ENCODE data around the gene TMCO4. TPM values are rescaled to one million over a fixed set of nuclear protein-coding genes. Genes with fewer than 3 reads are reported as not detected.

Gene TMCO4
- total and polyA plus RNA-seq, 2 of the 8 experiments (the other 6 are each of a cell fraction or from before 2014, with no cell fraction given) = 3.0 to 3.1 TPM

DNA sequence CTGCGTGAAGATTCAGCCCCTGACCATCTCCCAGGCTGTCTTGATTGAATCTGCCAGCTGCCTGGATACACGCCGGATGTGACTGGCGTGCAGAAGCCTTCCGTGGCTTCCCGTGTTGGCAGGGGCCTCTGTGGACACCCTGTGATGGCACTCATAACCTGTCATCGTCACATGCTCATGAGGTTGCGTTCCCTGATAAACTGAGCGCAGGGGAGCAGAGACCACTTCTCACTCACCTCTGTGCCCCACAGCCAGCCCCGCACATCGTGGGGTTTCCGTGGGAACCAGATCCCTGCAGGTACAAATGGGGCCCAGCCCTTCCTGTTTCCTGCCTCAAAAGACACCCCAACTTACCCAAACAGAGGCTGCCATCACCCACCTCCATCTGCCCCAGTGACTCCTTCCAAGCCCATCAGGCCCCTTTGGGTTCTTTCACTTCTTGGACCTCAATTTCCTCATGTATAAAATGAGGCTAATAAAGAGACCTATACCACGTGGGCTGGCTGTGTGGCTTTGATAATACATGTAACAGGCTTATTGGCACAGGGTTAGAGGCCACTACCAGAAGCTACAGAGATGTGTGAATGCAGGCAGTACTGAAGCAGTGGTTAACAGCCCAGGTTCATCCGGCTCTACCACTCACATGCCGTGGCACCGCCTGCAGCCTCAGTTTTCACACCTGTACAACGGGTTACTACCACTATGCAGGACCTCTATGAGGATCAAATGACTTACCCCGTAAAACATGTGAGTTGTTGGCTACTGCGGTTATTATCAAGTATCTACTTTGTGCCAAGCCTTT lies 111.5 kb downstream of the TMCO4 start:
- Histone ChIP-seq H3K56ac (replicated peaks; ENCODE audit: insufficient read length, low read depth, low read length) (no peak overlapping the region), H3K4me1 (replicated peaks in 1 of 4; ENCODE audit: control insufficient read depth in 3 of 4, insufficient read depth in 4 of 4, low read length in 3 of 4) (peaks cover 3 to 13% (median 10%) of the 10 kb centered on the region in 4 experiments), H2BK5ac (ENCODE audit: low read depth, low read length) (no peak overlapping the region), H3K36me3 (ENCODE audit: control insufficient read depth in 2 of 4, insufficient read depth in 4 of 4, low read length in 3 of 4) (no peaks in the 10 kb centered on the region), H2BK15ac (ENCODE audit: low read length) (no peak overlapping the region), H4K91ac (replicated peaks; ENCODE audit: insufficient read length, low read length) (no peak overlapping the region), H3K27me3 (replicated peaks in 1 of 4; ENCODE audit: control insufficient read depth in 3 of 4, extremely low read depth in 1 of 4, insufficient read depth in 3 of 4, low read length in 3 of 4) (no peaks in the 10 kb centered on the region), H3K79me1 (ENCODE audit: low read depth, low read length) (no peaks in the 10 kb centered on the region), H3K27ac (ENCODE audit: low read depth, low read length) (no peak overlapping the region), H3K79me2 (ENCODE audit: control insufficient read depth in 1 of 2, insufficient read depth in 2 of 2, low read length in 2 of 2) (no peaks in the 10 kb centered on the region), H2BK120ac (replicated peaks; ENCODE audit: low read depth, low read length) (no peak overlapping the region), H3K4me3 (ENCODE audit: extremely low read depth in 1 of 4, insufficient read depth in 2 of 4, low read depth in 3 of 4, low read length in 4 of 4) (no peak overlapping the region), H3K14ac (ENCODE audit: insufficient read length) (no peak overlapping the region), H2AK5ac (ENCODE audit: low read depth, low read length) (no peak overlapping the region), H3K9me3 (ENCODE audit: insufficient read depth in 2 of 2, low read depth in 1 of 2, low read length in 1 of 2) (no peaks in the 10 kb centered on the region), H4K5ac (ENCODE audit: insufficient read length, low read depth, low read length) (no peak overlapping the region), H4K20me1 (replicated peaks in 1 of 2; ENCODE audit: control insufficient read depth in 1 of 2, insufficient read depth in 2 of 2, low read length in 2 of 2) (no peaks in the 10 kb centered on the region), H2BK20ac (ENCODE audit: low read length) (no peak overlapping the region; the same call in 1 of the 2 replicates), H3K23me2 (ENCODE audit: low read depth, low read length) (no peaks in the 10 kb centered on the region), H4K8ac (ENCODE audit: extremely low read depth, insufficient read depth, low read length) (no peak overlapping the region; the same call in 1 of the 2 replicates), H2BK12ac (ENCODE audit: low read depth, low read length) (no peak overlapping the region), H3K9ac (replicated peaks in 1 of 4; ENCODE audit: extremely low read depth in 1 of 4, low read depth in 3 of 4, low read length in 3 of 4) (no peak overlapping the region), H2AFZ (ENCODE audit: low read length) (no peak overlapping the region), H3K18ac (ENCODE audit: extremely low read depth, low read length) (no peak overlapping the region; the same call in 1 of the 2 replicates), H3K23ac (ENCODE audit: insufficient read length) (no peak overlapping the region), H3K4me2 (ENCODE audit: insufficient read depth in 1 of 2, low read depth in 2 of 2, low read length in 2 of 2) (no peak overlapping the region; a peak in 1 of 4 replicates), H3K4ac (replicated peaks; ENCODE audit: insufficient read length, low read depth, low read length) (no peak overlapping the region)
- ChIA-PET CTCF (ENCODE audit: partially characterized antibody) (interaction anchor here (0.8 to 2.3 kb wide), 4 partner anchors 16 to 28 kb away, joined by 3 to 8 read pairs (median 6); no protein-coding TSS in a partner anchor), POLR2A (ENCODE audit: partially characterized antibody) (no interaction called here)
- FAIRE-seq = no peak
- peak; percentile 81 for TF ChIP-seq KDM1A (IDR thresholded peaks at IDR 0.05; ENCODE audit: borderline replicate concordance, low read length)
- TF ChIP-seq SP4 (IDR thresholded peaks at IDR 0.05; ENCODE audit: low read length) = no peak
- DNase-seq (ENCODE audit: low read depth in 1 of 2, low spot score in 2 of 2) = no peak
- 83% methylated on average over 19 of the region's 19 CpGs; no CpG with 5 or more reads in 1 of the 2 experiments for WGBS, 2 experiments (ENCODE audit: extremely low coverage in 1 of 2, insufficient coverage in 1 of 2, insufficient read length in 1 of 2, insufficient replicate concordance in 2 of 2, low coverage in 1 of 2, low lambda C conversion rate in 2 of 2, missing lambda C conversion rate in 1 of 2)

Measured in H1 (cell line).